Activated CD8-positive, alpha-beta memory T cell treated with anti-CD3 and anti-CD28 coated beads for 24 hours (primary cell): ENCODE results near the gene DNAI4.
"Not testable (repeated sequence)": the region's sequence is repeated elsewhere in the genome, so short reads cannot be mapped to it uniquely, and the experiment has no call there.

Experiments used
- DNase-seq: peaks from one replicate; pipeline ENCODE4 v3.0.0-alpha.2; 2020

The DNAI4 gene

GRCh38 chr1:66809736-66810326, 114.8 kb downstream of the DNAI4 start:
- DNase-seq = no peak

- DNase-seq = no peak
Observed at GRCh38 chr1:66809245-66809644, 115.4 kb downstream of the DNAI4 start.

- DNase-seq = not testable (repeated sequence)
Observed at GRCh38 chr1:66795839-66796238, 128.8 kb downstream of the DNAI4 start.

GRCh38 chr1:66791621-66792610, 132.7 kb downstream of the DNAI4 start:
- no peak for DNase-seq

- DNase-seq = no peak
Observed at GRCh38 chr1:66788231-66788939, 136.3 kb downstream of the DNAI4 start.

GRCh38 chr1:66787641-66788040, 137.0 kb downstream of the DNAI4 start:
- no peak for DNase-seq

GRCh38 chr1:66785800-66786199, 138.9 kb downstream of the DNAI4 start:
- not testable (repeated sequence) for DNase-seq

GRCh38 chr1:66779475-66780078, 145.1 kb downstream of the DNAI4 start:
- no peak for DNase-seq

GRCh38 chr1:66778969-66779368, 145.7 kb downstream of the DNAI4 start:
- DNase-seq = no peak

GRCh38 chr1:66778266-66778665, 146.4 kb downstream of the DNAI4 start:
- DNase-seq = no peak

GRCh38 chr1:66777831-66778230, 146.8 kb downstream of the DNAI4 start:
- DNase-seq = no peak

- DNase-seq = no peak
Observed at GRCh38 chr1:66775646-66776045, 149.0 kb downstream of the DNAI4 start.

- DNase-seq = no peak
Observed at GRCh38 chr1:66774438-66774837, 150.2 kb downstream of the DNAI4 start.

GRCh38 chr1:66773227-66773626, 151.4 kb downstream of the DNAI4 start:
- DNase-seq = no peak

GRCh38 chr1:66770694-66771093, 154.0 kb downstream of the DNAI4 start:
- no peak for DNase-seq

GRCh38 chr1:66770240-66770639, 154.4 kb downstream of the DNAI4 start:
- no peak for DNase-seq

- no peak for DNase-seq
Observed at GRCh38 chr1:66769512-66770229, 155.0 kb downstream of the DNAI4 start.

- DNase-seq = no peak
Observed at GRCh38 chr1:66768965-66769364, 155.7 kb downstream of the DNAI4 start.

- DNase-seq = no peak
Observed at GRCh38 chr1:66767626-66768025, 157.0 kb downstream of the DNAI4 start.

GRCh38 chr1:66764994-66765578, 159.6 kb downstream of the DNAI4 start:
- DNase-seq = peak; percentile 68
